OCI-M2 (cell line): Measurements from ENCODE around the gene TFAM.
"Not testable (repeated sequence)": the region's sequence is repeated elsewhere in the genome, so short reads cannot be mapped to it uniquely, and the experiment has no call there.

Experiments
- DNase-seq: peaks from one replicate; lab custom pipeline; 2025; ENCODE audit not compliant: unreplicated experiment; lab: John Stamatoyannopoulos, UW

Gene TFAM

GRCh38 chr10:58372607-58373441 lies 12.4 kb upstream of the TFAM start:
- no peak for DNase-seq

GRCh38 chr10:58373442-58373827 lies 11.8 kb upstream of the TFAM start:
- DNase-seq, result no peak

DNA sequence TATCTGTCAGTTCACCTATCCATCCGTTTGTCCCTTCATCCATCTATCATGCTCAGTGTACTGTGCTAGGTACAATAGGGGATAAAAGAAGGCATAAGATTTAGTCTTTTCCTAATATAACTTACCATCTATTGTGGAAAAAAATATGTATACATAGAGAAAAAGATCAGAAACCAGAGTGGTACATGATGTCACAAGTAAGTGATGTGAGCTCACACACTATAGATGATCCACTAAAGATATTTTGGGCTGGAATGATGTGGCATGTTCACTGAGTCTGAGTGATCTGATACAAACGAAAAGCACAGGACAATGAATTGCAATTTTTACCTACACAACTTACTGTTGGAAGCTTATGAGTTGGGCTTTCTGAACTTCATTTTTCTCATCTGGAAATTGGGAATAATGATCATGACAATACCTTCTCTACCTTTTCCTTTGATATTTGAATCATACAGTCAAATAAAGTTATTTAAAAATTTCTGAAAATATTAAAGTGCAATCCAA lies 2.7 kb upstream of the TFAM start:
- DNase-seq, result no peak

GRCh38 chr10:58384095-58384494 lies 1.1 kb upstream of the TFAM start:
- no peak for DNase-seq

DNA sequence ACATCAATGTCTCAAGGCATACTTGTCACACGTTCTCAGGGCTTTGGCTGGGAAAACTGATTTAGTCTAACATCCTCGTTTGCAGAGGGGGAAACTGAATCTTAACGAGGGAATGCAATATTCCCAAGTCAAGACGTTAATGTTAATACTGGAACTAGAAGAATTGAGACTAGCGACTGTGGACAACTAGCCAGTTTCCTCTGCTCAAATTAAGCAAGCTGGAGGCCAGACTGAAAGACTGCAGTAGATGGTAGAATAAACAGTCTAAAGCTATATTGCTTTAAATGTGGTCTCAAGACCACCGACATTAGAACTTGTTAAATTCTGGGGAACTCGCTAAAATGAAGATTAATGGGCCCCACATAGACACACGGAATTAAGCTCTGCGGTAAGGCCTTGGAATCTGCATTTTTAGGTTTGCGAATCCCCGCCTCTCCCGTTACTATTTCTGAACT lies 639 bp upstream of the TFAM start:
- DNase-seq, result no peak

DNA sequence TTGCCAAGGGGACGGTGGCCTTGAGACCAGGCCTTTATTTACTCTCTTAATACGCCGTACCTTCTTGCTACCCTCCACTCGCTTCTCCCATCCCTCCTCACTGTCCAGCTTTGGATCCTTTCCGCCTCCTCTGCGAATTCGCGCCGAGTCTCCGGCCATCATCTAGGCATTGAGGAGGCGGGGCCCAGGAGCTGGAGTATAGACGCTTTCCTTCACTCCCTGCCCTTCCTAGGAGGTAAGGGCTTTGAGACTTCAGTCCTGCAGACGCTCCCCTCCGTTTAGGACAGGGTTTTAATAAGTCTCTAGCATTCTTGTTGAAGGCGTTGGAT lies 538 bp downstream of the TFAM start:
- DNase-seq, result no peak

GRCh38 chr10:58389024-58389423 lies 3.8 kb downstream of the TFAM start:
- no peak for DNase-seq

DNA sequence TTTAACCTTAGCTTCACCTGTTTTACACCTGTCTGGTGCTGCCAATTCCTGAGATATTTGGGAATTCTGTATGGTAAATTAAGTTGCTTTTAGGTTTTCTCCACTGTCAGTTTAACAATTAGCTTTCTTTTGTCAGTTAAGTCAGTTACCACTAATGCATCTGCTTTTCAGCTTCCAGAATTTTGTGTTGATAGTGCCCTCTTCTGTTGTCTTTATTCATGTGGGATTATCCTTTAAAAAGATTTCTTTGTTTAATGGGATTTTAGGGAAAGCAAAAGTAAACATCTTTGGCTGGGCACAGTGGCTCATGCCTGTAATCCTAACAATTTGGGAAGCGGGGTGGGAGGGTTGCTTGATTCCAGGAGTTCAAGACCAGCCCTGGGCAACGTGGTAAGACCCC lies 8.1 kb downstream of the TFAM start:
- no peak for DNase-seq

DNA sequence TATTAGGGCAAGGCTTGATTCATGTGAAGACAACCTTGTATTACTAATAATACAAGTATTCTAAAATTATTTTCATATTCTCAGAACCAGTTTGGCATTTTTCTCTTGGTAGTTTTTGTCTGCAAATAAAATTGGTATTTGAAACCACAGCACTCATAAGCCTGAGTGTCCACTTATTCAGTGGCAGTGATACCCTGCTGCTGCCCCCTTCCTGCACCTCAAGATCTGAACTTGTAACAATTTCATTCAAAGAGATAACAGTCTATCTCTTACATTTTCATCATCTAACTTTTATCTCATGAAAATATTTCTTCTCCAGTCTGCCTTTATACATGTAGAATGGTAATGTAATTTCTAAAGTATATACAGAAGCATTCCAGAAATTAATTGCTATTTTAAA lies 9.3 kb downstream of the TFAM start:
- DNase-seq, result no peak

DNA sequence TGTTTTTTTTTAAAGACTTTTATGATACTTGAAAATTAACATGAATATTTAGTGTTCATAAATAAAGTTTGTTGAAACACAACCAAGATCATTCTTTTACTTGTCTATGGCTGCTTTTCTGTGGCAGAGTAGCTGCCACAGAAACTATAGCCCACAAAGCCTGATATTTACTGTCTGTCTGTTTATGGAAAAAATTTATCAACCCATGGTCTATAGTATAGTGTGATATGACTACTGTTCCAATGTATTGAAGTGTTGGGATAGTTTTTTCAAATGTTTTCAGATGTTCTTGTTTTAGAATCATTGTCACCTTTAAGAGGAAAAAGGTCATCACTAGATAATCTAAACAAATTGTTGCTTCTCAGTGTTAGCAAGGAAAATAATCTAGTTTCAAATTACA lies 10.8 kb downstream of the TFAM start:
- no peak for DNase-seq

GRCh38 chr10:58397830-58398229 lies 12.6 kb downstream of the TFAM start:
- no peak for DNase-seq

GRCh38 chr10:58399410-58399809 lies 14.2 kb downstream of the TFAM start:
- no peak for DNase-seq

DNA sequence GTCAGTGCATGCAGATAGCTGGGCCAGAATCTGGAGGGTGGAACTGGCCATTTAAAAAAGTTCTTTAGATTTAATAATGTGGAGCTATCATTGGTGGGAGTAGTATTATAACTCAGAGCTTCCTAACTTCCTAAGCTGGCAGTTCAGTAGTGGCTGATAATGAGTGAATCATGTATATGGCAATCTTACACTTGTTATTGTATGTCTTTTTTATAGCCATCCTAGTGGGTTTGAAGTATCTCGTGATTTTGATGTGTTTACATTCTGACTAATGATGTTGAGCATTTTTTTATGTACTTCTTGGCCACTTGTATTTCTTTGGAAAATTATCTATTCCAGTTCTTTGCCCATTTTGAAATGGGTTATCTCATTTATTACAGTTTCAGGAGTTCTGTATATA lies 15.4 kb downstream of the TFAM start:
- no peak for DNase-seq

- no peak for DNase-seq
Observed at GRCh38 chr10:58404001-58404400, 18.8 kb downstream of the TFAM start.

DNA sequence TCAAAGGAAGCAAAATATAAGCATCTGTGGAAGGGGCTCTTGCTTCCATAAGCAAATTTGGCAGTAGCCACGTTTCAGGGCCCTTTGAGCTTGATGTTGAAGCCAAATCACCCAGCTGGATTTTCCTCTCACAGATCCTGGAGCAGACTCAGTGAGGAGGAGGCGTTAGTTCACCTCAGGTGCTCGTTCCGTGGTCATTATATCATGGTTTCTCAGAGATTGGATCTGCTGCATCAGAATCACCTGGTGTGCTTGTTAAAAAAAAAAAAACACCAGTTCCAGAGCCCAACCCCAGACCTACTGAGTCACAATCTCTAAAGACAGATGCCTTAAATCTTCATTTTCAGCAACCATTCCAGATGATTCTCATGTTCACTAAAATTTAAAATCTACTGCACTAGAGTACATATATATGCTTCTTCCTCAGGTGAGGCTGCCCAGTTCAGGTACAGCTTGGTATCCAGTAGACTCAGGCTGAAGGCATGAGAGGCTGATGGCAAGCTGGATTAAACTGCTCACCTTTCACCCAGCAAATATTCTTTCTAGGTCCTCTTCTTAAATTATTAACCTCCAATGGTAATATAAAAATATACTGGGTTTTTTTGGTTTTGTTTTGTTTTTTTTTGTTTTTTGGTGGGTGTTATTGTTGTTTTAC lies 24.9 kb downstream of the TFAM start:
- no peak for DNase-seq

DNA sequence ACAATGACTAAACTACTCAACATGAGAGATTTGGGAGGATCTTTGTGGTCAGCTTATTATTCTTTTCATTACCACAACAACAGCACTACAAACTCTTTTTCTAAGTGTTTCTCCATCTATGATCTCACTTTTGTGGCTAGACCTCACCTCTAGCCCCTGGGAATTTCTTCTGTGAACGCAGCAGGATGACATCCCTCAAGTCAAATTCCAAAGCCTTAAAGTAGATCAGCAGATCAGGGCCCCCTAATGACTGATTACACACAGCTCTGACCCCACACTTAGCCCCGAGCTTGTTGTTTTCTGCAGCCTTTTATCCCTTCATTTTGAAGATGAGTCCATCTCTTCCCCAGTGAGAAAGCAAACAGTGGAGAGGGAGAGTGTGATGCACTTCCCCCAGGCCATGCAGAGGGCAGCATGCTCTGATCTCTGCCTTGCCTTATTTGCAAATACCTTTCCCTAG lies 27.3 kb downstream of the TFAM start:
- no peak for DNase-seq

- no peak for DNase-seq
Observed at GRCh38 chr10:58414270-58415041, 29.2 kb downstream of the TFAM start.

DNA sequence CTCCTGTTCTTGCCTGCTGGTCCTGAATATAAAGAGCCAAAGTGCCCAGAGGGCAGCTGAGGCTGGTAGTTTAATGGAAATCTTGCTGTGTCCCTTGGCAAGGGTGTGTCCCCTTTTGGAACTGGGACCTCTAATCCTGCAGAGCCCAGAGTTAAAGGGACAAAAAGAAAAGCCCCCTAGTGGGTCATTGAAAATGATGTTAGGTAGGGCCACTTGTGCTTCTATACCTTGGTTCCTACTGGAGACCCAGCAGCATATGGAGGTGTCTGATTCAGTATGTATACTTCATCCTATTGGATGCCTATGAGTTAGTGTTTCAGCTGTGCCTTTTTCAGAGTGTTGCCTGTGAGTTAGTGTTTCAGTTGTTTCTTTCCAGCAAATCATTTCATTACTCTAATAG lies 30.5 kb downstream of the TFAM start:
- no peak for DNase-seq

- not testable (repeated sequence) for DNase-seq
Observed at GRCh38 chr10:58417902-58418301, 32.7 kb downstream of the TFAM start.

- no peak for DNase-seq
Observed at GRCh38 chr10:58424176-58424575, 39.0 kb downstream of the TFAM start.

- not testable (repeated sequence) for DNase-seq
Observed at GRCh38 chr10:58428436-58428835, 43.2 kb downstream of the TFAM start.

DNA sequence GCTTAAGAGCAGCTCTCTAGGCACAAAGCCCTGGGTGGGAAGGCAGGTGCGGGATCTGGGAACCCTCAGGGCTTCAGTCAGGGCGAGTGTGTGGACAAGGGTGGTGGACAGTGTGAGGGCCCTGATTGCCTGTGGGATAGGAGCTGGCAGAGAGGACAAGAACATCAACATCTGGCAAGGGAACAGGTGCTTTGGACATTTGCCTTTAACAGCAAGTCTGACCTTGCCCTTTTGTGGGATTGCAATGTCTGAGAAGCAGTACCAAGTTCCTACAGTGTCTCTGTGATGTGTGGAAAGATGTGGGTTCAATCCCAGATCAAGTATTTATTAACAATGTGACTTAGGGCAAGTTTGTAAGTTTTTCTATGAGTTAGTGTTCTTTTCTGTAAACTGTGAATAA lies 46.7 kb downstream of the TFAM start:
- no peak for DNase-seq
